HL-60 (cell line): ENCODE data around the gene PDE4B.

Experiments used
- DNase-seq, 2 experiments: peaks; one replicate each; pipeline ENCODE4 v3.0.0-alpha.2; 2010 to 2020; ENCODE audit warnings: low read depth in 1 of 2, low spot score in 1 of 2
- H3K27ac ChIP-seq: fragments of 250-450 bp; sonication (Bioruptor Pico); replicated peaks from 2 replicates; pipeline ENCODE4 v1.5.1; 2020; ENCODE audit warnings: mild to moderate bottlenecking, moderate library complexity
- H3K27me3 ChIP-seq: fragments of 250-450 bp; sonication (Bioruptor Pico); 2 replicates; pipeline ENCODE4 v1.5.1; 2021; ENCODE audit warnings: mild to moderate bottlenecking, moderate library complexity; ENCODE audit not compliant: insufficient read depth, poor library complexity, severe bottlenecking
- H3K4me3 ChIP-seq: replicated peaks from 2 replicates; pipeline ENCODE4 v1.5.1; 2011; ENCODE audit warnings: mild to moderate bottlenecking, control low read depth, low read length; ENCODE audit not compliant: insufficient read depth
- GABPA ChIP-seq: IDR thresholded peaks from 2 replicates; pipeline ENCODE4 v1.6.1; 2012; ENCODE audit warnings: low read depth
- POLR2AphosphoS5 ChIP-seq: IDR thresholded peaks from 2 replicates; pipeline ENCODE4 v1.6.1; 2012; ENCODE audit warnings: low read depth
- SPI1 ChIP-seq: IDR thresholded peaks from 2 replicates; pipeline ENCODE4 v1.6.1; 2012; ENCODE audit warnings: low read depth, mild to moderate bottlenecking, borderline replicate concordance
- TF ChIP-seq, protein P1 (sequence below): IDR thresholded peaks from 2 replicates; pipeline ENCODE4 v1.6.1; 2012; ENCODE audit warnings: low read depth; ENCODE audit not compliant: insufficient replicate concordance
- TF ChIP-seq, protein P2 (sequence below): IDR thresholded peaks from one replicate; pipeline ENCODE4 v1.5.1; 2011; ENCODE audit warnings: low read length, control low read depth, inconsistent platforms; ENCODE audit not compliant: insufficient read depth

PDE4B gene

DNA sequence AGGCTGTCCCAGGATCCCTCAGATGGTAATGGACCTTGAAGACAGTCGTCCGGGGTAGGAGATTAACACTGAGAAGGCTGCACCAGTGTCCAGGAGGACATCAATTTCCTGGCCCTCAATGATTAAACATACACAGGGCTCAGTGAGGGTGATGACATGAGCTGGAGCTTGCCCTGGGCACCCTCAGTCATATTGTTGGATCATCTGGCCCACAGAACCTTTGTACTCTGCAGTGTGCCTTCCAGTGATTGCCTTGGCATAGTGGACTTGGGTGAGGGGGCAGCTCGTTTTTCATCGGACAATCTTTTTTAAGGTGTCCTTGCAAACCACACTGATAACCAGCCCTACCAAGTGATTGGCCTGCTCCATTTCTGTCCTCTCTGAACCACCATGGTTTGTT, 630.1 kb downstream of the PDE4B start:
- Histone ChIP-seq H3K27me3 (no peaks in the 10 kb centered on the region), H3K27ac (no peak overlapping the region), H3K4me3 (no peak overlapping the region)
- TF ChIP-seq SPI1 = no peak
- TF ChIP-seq, protein P1, sequence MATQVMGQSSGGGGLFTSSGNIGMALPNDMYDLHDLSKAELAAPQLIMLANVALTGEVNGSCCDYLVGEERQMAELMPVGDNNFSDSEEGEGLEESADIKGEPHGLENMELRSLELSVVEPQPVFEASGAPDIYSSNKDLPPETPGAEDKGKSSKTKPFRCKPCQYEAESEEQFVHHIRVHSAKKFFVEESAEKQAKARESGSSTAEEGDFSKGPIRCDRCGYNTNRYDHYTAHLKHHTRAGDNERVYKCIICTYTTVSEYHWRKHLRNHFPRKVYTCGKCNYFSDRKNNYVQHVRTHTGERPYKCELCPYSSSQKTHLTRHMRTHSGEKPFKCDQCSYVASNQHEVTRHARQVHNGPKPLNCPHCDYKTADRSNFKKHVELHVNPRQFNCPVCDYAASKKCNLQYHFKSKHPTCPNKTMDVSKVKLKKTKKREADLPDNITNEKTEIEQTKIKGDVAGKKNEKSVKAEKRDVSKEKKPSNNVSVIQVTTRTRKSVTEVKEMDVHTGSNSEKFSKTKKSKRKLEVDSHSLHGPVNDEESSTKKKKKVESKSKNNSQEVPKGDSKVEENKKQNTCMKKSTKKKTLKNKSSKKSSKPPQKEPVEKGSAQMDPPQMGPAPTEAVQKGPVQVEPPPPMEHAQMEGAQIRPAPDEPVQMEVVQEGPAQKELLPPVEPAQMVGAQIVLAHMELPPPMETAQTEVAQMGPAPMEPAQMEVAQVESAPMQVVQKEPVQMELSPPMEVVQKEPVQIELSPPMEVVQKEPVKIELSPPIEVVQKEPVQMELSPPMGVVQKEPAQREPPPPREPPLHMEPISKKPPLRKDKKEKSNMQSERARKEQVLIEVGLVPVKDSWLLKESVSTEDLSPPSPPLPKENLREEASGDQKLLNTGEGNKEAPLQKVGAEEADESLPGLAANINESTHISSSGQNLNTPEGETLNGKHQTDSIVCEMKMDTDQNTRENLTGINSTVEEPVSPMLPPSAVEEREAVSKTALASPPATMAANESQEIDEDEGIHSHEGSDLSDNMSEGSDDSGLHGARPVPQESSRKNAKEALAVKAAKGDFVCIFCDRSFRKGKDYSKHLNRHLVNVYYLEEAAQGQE = no peak
- no peak for TF ChIP-seq POLR2AphosphoS5
- TF ChIP-seq, protein P2, sequence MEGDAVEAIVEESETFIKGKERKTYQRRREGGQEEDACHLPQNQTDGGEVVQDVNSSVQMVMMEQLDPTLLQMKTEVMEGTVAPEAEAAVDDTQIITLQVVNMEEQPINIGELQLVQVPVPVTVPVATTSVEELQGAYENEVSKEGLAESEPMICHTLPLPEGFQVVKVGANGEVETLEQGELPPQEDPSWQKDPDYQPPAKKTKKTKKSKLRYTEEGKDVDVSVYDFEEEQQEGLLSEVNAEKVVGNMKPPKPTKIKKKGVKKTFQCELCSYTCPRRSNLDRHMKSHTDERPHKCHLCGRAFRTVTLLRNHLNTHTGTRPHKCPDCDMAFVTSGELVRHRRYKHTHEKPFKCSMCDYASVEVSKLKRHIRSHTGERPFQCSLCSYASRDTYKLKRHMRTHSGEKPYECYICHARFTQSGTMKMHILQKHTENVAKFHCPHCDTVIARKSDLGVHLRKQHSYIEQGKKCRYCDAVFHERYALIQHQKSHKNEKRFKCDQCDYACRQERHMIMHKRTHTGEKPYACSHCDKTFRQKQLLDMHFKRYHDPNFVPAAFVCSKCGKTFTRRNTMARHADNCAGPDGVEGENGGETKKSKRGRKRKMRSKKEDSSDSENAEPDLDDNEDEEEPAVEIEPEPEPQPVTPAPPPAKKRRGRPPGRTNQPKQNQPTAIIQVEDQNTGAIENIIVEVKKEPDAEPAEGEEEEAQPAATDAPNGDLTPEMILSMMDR = no peak
- no peak for TF ChIP-seq GABPA
- DNase-seq = no peak
